CD4-positive, alpha-beta T cell treated with Interleukin-1 beta for 1 hour (primary cell): ENCODE data around the gene PCYOX1L.

Source experiments
- DNase-seq, 2 donors: peaks; one replicate each; pipeline ENCODE4 v3.0.0-alpha.2; 2020 to 2022

The PCYOX1L gene, protein sequence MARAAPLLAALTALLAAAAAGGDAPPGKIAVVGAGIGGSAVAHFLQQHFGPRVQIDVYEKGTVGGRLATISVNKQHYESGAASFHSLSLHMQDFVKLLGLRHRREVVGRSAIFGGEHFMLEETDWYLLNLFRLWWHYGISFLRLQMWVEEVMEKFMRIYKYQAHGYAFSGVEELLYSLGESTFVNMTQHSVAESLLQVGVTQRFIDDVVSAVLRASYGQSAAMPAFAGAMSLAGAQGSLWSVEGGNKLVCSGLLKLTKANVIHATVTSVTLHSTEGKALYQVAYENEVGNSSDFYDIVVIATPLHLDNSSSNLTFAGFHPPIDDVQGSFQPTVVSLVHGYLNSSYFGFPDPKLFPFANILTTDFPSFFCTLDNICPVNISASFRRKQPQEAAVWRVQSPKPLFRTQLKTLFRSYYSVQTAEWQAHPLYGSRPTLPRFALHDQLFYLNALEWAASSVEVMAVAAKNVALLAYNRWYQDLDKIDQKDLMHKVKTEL

DNA sequence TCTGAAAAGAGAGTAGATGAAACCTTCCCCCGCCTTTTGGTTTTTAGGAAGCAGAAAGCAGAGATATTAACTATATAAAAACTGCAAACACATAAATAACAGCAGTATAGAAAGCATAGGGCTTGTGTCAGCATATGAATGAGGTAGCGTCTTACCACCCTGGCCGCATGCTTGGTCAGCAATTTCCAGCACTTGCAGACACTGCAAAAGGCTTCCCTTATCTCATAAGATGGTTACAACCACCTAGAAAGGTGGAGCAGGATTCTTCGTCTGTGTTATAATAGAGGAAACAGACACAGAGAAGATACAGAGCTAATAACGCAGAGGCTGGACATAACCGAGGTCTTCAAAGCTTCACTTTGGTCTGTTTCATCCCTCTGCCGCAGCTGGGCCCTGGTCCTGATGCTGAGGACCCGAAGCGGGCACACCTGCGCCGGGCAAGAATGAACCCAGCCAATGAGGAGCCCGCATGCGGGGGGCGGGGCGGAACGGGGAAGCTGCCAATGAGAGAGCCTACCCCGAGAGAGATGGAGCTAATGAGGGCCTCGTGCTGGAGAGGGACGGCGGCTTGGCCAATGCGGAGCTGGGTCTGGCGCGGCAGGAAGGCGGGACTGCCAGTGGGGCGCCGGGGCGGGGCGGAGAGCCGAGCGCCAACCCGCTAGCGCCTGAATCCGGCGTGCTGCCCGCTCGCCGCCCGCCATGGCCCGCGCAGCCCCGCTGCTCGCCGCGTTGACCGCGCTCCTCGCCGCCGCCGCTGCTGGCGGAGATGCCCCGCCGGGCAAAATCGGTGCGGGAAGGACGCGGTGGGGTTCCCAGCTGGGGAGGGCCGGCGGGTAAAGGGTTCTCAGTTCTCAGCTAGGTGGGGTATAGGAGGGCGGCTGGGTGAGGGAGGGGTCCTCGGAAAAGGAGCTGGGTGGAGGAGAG, at the start of gene PCYOX1L:
Gene PCYOX1L (plus strand): TSS at position 677 of the 924 bp plus-strand sequence. CDS start 23 bp downstream, at position 700.
- DNase-seq, result peak; percentile 93 to 96

DNA sequence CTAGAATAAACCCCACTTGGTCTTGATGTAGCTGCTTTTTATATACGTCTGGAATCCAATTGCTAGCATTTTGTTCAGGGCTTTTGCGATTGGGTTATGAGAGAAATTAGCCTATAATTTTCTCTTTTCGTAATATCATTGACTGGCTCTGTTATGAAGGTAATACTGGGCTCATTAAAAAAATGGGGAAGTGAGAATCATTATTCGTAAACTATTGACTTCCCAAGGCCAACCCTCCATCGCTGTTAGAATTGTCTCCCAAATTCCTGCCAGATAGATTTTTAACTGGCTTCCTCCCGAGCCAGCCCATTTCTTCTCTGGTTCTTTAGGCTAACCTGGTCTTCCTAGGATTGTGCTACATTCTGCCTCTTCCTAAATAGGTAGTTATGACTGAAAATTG, 48.5 kb upstream of the PCYOX1L start:
- DNase-seq, result no peak

DNA sequence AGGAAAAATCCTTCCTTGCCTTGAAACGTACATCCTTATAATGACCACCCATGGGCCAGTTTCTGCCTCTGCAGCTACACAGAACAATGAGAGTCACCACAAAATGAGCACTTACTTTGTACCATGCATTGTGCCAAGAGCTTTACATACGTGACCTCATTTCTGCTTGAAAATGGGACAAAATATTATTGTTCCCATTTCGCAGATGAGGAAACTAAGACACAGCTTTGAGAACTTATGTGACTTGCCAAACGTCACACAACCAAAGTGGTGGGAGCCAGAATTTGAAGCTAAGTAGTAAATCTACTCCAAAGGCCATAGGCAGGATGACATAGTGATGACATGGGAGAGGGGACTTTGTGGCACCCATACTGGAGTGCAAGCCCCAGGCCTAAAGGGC, 47.4 kb upstream of the PCYOX1L start:
- DNase-seq, result no peak

DNA sequence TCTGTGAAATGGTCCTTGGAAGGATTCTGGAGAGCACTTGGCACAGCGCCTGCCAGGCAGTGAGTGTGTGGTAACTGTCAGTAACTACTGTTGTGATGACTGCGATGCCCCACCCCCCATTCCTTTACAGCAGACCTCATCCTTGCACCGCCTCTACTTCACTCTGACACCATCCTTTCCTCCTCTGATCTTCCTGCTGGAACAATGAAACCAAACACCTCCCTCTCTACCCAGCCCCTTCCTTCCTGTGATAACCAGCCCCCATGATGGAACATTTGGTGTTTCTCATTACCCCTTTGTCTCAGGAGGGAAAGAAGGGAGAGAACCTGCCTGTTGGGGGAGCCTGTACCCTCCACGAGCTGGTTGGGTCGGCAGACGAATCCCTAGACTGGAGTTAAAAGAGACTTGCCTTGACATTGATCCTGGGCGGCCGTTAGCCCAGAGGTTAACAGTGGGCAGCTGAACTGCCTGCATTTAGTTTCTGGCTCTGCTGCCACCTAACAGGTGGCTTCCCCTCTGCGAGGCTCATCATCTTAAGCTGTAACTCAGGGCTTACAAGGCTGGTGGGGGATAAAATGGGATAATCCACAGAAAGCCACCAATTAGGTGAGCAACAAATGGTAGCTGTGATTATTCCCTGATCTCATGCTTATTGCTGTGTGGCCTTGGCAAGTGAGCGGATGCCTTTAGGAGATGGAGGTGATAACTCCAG, 46.7 kb upstream of the PCYOX1L start:
- no peak for DNase-seq

DNA sequence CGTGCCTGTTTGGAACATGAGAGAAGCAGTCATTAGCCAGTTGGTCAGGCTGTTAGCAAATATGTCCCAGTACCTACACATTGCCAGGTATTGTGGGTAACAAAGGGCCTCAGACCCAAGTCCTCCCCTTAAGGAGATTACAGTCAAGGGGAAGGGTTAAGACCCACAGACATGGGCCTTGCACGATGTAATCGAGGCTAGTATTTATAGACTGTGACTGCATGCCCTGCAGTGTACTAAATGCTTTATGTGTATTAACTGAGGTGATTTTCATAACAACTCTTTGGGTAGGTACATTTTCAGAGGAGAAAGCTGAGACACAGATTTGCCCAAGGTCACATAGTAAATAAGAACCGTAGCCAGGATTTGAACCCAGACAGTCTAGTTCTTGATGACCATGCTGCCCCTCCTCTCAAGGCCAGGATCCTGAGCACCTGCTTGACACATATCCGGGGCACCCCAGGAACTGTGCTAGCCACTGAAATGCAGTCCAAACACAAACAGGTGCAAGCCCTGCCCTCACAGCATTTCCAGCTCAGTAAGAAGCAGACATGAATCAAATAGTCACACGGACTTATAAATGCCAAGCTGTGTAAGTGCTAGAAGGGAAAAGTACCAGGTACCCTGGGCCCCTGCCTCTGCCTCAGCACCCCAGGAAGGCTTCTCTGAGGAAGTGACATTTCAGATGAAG, 44.5 kb upstream of the PCYOX1L start:
- DNase-seq, result no peak

DNA sequence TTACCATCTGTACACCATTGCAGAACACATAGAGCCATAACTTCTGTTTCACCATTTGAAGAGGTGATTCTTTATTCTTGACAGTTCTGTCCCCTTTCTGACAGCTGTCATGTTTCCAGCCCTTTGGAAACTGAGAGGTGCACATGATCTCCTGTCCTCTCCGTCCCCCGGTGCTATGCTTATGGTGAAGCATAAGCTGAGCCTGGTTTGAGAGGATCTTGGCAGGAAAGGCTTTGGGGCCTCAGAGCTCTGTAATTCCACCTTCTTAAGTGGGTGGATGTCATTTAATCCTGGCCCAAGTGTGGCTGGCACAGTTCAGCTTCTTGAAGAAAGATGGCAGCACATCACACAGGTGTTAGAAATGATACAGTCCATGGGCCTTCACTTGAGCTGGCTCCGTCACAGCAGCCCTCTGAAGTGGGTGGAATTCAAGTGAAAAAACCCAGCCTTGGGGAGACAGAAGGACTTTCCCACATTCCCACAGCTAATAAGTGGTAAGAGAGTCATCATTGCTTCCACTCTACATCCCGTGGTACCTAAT, 43.2 kb upstream of the PCYOX1L start:
- DNase-seq, result no peak

DNA sequence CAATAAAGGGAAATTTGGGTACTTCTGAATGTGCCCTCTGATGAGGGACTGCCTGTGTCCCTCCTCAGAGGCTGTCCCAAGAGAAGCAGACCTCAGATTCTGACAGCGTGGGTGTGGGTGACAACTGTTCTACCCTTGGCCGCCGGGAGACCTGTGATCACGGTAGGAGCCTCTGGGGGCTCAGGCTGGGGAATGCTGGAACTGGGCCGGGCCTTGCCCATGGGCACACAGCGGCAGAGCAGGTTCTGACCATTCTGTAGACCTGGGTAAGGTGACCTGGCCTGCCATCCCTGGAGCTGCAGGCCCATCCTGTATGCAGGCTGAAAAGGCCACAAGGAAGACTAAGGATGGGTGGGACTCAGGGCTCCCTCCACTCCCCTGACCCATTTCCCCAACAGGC, 42.1 kb upstream of the PCYOX1L start:
- no peak for DNase-seq

DNA sequence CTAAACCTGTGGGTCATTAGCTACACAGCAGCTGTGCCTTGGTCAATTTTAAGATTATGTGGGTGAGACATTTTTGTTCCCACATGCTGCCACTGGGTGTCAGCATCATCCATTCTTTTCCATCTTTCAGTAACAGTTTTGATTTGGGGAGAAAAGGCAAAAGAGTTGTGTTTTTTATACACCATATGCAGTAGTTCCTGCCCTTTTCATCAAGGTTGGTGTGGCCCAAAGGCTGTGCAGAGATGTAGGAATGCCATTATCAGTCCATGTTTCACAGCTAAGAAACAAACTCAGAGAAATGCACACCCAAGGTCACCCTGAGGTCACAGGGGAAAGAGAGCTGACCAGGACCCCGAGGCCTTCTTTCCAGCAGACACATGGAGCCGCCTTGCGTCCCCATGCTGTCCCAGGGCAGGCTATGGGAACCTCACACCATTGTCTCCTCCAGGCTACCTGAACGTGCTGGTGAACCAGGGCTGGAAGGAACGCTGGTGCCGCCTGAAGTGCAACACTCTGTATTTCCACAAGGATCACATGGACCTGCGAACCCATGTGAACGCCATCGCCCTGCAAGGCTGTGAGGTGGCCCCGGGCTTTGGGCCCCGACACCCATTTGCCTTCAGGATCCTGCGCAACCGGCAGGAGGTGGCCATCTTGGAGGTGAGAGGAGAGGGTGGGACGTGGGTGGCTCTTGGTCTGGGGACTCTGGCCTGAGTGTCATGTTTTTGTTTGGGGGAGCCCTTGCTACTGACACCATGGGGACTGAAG, 40.4 kb upstream of the PCYOX1L start:
- peak; percentile 30 to 59 for DNase-seq

DNA sequence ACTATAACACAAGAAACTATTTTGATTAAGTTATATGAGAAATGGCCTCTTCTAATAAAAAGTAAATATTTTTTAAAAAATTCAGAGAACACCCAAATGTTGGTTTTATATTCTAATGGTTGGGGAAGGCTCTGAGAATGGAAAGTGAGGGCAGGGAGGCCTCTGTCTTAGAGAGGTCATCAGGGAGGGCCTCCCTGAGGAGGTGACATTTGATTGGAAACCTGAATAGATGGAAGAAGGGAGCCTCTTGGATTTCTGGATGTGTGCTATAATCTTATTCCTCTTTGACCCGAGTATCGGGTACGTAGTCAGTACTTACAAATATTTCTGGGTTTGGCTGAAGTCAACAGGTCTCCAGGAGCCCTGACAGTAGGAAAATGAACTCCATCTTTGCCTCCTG, 38.7 kb upstream of the PCYOX1L start:
- DNase-seq, result no peak

DNA sequence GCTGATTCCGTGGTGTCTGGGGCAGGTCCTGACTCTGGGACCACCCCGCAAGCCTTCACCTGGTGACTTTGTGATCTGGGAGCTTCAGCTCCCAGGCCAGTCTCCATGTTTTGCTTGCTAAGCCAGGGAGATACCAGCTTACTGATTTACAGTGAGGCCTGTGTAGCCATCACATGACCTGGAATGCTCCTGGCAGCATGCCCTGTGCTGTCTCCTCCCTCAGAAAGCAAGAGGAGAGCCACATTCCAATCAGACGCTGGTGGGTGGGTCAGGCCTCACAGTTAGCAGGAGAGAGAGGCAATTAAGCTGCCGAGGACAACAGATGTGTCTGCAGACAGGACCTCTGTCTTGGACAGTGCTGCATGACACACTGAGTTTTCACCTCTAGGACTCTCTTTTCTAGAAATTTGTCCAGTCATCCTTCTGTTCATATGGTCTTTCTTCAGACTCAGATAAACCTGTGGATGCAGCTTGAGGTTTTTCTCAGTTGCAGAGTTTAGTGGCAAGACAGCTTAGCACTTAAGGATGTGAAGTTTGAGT, 37.0 kb upstream of the PCYOX1L start:
- DNase-seq, result no peak

DNA sequence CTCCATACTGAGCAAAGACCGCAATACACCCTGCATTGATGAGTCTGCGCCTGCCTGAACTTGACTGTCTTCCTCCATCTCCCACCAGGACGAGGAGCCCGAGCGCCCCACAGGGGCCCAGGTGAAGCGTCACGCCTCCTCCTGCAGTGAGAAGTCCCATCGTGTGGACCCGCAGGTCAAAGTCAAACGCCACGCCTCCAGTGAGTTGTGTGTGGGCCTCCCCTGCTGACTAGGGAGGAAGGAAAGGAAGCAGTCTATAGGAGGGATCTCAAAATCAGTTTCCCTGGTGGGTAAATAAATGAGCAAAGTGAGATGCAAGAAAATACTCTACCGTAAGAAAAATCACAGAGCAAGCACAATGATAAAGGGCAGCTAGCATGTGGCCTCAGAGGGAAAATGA, 35.3 kb upstream of the PCYOX1L start:
- DNase-seq, result no peak

DNA sequence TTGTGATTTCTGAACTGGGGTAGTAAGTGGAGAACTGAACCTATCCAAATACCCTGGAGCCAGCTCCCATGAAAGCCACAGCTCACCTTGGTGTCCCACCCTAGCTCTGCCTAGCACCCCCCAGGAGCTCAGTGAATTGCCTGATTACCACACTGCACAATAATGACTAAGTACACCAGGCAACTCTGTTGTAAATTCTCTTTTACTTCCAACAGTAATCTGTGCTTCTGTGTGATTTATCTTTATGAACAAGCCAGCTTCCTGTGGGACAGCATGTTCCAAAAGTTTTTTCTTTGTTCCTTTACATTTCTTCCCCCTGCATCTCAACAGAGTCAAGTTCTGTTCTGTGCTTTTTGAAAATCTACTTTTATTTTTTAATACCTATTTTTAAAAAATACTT, 34.6 kb upstream of the PCYOX1L start:
- no peak for DNase-seq

DNA sequence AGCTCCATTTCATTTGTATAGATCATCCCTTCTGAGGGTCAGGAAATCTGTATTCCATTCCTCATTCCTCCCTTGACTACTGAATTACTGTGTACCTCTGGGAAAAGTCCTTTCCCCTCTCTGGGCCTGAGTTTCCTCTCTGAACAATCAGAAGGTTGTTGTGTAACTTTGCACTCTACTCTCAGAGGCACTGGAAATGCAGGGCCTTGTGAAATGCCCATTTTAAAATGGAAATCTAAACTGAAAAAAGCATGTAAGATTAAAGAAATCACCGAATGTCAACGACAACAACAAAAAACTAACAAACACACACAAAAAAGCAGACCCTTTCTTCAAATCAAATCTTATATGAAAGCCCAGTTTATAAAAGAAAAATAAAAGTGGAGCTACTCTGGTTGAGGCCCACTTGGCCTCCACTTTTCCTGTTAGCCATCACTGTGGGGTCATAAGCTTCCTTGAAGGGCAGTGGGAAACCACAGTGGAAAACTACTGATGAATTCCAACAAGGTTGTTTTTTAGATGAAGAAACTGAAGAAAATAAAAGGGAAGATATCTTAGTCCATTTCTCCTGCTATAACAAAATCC, 34.1 kb upstream of the PCYOX1L start:
- no peak for DNase-seq

DNA sequence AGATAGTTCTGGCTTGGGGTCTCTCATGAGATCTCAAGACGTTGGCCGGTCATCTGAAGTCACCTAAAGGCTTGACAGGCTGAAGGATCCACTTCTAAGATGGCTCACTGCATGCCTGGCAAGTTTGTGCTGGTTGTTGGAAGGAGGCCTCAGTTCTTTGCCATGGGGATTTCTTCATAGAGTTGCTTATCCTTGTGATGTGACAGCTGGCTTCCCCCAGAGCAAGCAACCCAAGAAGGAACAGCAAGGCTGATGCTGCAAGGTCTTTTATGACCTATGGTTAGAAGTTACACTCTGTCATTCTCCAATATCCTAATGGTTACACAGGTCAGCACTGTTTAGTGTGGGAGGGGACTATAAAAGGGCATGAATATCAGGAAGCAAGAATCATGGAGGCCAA, 33.2 kb upstream of the PCYOX1L start:
- no peak for DNase-seq

DNA sequence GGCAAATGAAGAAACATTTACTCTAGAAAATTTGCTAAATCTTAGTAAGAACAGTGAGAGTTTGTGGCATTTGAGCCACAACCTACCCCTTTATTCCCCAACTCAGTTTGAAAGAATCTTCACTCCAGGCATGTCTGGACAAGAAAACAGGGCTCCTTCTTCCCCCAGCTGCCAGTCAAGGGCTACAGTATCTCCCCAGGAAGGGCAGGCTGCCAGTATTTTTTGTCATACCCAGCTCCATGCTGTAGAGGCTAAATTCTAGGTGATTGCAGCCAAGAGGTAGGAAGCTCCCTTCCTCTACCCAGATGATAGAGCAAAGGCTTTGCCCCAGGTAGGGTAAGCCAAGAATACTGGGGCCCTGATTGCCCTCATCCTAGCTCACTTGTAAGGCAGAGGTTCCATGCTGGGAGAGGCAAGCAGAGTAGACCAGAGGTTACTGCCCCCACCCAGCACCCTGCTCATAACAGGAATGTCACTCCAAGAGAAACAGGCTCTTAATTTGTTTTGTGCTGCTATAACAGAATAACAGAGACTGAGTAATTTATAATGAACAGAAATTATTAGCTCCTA, 32.6 kb upstream of the PCYOX1L start:
- DNase-seq, result no peak

DNA sequence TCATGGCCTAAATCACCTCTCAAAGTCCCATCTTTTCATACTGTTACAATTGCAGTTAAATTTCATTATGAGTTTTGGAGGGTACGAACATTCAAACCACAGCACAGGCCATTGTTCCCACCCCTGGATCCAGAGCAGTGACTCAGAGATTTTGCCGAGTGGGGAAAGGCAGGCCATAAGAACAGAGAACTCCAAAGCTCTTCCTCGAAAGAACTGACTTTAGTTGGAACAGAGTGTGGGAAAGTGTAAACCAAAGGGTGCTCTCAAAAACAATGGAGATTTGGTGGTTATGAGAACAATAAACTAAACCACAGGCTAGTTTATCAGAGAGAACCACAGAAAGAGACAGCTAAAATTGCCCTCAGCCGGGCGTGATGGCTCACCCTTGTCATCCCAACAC, 32.0 kb upstream of the PCYOX1L start:
- no peak for DNase-seq

DNA sequence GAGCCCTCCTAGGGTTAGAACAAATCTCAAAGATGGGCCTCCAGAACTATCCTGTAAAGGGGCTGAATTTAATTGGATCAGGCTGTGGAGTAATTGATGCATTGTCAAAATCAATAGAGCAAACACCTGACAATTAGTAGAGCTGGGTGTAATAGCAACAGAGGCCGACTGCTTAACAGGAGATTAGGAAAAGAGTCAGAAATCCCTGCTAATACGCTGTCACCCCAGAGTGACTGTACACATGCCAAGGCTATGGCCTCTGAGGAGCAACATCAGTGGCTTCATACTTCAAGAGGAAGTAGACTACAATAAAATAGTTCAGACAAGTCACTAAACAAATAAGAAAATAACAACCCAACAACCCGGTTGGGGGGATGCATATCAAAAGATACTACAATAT, 31.2 kb upstream of the PCYOX1L start:
- no peak for DNase-seq

DNA sequence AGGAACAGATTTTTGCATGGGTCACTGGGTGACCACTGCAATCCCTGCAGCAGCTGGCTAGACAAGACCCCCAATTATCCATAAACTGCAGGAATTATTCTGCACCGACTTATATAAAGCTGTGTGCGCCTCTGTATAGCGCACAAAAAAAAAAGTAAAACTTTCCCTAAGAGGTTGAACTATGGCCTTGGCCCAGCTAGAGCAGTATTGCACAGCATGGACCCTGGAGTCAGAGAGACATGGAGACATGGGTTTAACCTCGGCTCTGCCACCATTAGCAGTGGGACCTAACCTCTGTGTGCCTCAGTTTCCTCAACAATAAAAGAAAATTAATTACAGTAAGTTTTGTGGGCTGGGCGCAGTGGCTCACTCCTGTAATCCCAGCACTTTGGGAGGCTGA, 29.7 kb upstream of the PCYOX1L start:
- DNase-seq, result no peak

DNA sequence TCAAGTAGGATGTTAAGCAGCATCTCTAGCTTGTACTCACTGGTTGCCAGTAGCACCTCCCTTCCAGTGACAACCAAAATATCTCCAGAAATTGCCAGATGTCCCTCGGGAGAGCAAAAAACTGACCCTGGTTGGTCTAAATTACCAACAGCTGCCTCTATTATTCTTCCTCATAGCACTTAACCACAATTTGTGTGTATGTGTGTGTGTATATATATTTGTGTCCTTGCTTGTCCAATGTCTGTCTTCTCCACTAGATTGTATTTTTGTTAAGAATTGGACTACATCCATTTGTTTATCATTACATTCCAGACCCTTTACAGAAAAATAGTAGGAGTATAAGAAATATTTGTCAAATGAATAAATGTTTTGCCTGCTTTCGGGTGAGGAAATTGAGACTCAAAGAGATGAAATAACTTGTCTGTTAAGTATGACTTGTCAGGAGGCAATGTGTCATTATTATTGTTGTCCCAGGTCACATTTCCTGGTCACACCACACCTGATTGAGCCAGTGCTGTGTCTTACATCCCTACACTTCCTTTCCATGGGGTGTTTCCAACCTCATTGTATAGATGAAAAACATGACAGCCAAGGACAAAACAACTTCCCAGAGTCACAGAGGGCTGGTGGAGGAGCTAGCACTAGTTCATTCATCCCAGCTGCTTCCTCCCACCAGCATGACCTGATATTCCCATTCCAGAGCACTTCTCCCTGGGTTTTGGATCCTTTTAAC, 24.0 kb upstream of the PCYOX1L start:
- DNase-seq, result no peak

DNA sequence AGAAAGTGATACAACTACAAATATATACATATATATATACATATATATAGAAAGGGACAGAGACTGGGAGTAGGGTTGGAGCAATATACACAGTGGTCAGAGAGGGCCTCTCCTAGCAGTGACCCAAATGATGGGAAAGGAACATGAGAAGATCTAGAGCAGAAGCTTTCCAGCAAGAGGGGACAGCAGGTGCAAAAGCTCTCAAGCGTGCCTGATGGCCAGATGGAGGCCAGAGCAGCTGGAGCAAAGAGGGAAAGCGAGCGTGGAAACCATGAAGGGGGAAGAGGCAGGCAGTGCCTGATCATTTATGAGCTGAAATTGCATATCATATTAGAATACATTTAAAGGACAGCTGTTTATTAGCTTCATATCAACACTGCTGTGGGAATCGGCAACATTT, 20.1 kb upstream of the PCYOX1L start:
- no peak for DNase-seq
